ES-I3 (cell line): Measurements from ENCODE around the gene NEXMIF.
"Not testable (repeated sequence)": the region's sequence is repeated elsewhere in the genome, so short reads cannot be mapped to it uniquely, and the experiment has no call there.

ENCODE experiments used
- H3K36me3 ChIP-seq: 2 replicates; pipeline ENCODE4 v1.6.1; 2013; ENCODE audit warnings: mild to moderate bottlenecking, low read length, control low read depth, moderate library complexity; ENCODE audit not compliant: insufficient read depth
- H3K4me1 ChIP-seq: 2 replicates; pipeline ENCODE4 v1.6.1; 2013; ENCODE audit warnings: mild to moderate bottlenecking, control low read depth, low read length; ENCODE audit not compliant: insufficient read depth
- H3K9ac ChIP-seq: 2 replicates; pipeline ENCODE4 v1.6.1; 2013; ENCODE audit warnings: low read depth, mild to moderate bottlenecking, low read length, moderate library complexity
- H3K9me3 ChIP-seq: 2 replicates; pipeline ENCODE4 v1.6.1; 2013; ENCODE audit warnings: mild to moderate bottlenecking, low read length, moderate library complexity; ENCODE audit not compliant: control insufficient read depth, insufficient read depth

Gene NEXMIF

GRCh38 chrX:74865725-74866124, 59.5 kb downstream of the NEXMIF start:
- Histone ChIP-seq H3K9me3 (peaks cover 4% of the 10 kb centered on the region), H3K36me3 (no peaks in the 10 kb centered on the region)

DNA sequence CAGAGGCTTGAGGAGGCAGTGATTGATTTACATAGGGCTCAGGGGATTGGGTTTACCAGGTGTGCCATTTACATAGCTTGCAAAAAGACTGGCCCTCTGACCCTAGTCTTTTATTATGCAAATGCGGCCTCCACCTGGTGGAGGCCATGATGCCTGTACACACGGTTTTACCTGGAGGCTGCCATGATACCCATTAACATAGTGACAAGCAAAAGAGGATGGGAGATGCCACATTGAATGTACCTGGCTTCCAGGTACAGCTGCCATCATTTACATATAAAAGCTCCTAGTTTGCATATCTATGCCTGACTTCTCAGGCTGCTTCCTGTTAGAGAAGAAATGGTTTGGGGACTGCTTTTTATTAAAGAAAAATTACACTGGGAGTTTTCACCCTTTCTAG, 72.0 kb downstream of the NEXMIF start:
- no peaks in the 10 kb centered on the region for H3K4me1 ChIP-seq
- no peak overlapping the region for H3K9ac ChIP-seq
- H3K9me3 ChIP-seq: peaks cover 27% of the 10 kb centered on the region
- no peaks in the 10 kb centered on the region for H3K36me3 ChIP-seq

More at GRCh38 chrX:74865725-74866124, 59.5 kb downstream of the NEXMIF start:
- H3K9ac ChIP-seq: no peak overlapping the region
- H3K4me1 ChIP-seq: no peaks in the 10 kb centered on the region

DNA sequence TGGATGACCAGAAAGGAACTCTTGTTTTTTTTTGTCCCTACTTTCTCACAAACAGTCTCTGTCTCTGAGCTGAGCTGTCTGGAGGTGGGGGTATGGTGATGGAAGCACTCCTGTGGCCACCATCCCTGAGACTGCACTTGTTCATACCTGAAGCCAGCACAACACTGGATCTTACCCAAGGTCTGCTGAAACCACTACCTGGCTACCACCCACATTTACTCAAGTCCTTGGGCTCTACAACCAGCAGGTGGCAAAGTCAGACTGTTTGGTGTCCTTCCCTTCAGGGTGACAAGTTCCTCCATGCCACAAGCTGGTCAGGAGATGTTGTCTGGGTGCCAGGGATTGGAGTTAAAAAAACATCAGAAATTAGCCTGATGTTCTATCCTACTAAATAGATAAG, 89.7 kb downstream of the NEXMIF start:
- H3K36me3 ChIP-seq: no peaks in the 10 kb centered on the region
- H3K9me3 ChIP-seq: no peaks in the 10 kb centered on the region
- H3K4me1 ChIP-seq: no peaks in the 10 kb centered on the region
- H3K9ac ChIP-seq: no peak overlapping the region

DNA sequence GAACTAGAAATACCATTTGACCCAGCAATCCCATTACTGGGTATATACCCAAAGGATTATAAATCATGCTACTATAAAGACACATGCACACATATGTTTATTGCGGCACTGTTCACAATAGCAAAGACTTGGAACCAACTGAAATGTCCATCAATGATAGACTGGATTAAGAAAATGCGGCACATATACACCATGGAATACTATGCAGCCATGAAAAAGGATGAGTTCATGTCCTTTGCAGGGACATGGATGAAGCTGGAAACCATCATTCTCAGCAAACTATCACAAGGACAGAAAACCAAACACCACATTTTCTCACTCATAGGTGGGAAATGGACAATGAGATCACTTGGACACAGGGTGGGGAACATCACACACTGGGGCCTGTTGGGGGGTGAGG, 105.5 kb downstream of the NEXMIF start:
- H3K4me1 ChIP-seq, H3K9ac ChIP-seq, H3K36me3 ChIP-seq, H3K9me3 ChIP-seq: not testable (repeated sequence)

- Histone ChIP-seq H3K4me1 (peaks cover 17% of the 10 kb centered on the region), H3K9me3 (no peaks in the 10 kb centered on the region), H3K9ac (no peak overlapping the region), H3K36me3 (no peaks in the 10 kb centered on the region)
Observed at GRCh38 chrX:74814681-74815080, 110.6 kb downstream of the NEXMIF start.

GRCh38 chrX:74804574-74804973, 120.7 kb downstream of the NEXMIF start:
- Histone ChIP-seq H3K36me3 (no peaks in the 10 kb centered on the region), H3K9me3 (no peaks in the 10 kb centered on the region), H3K4me1 (peaks cover 5% of the 10 kb centered on the region; the same call in 1 of the 2 replicates), H3K9ac (no peak overlapping the region)

DNA sequence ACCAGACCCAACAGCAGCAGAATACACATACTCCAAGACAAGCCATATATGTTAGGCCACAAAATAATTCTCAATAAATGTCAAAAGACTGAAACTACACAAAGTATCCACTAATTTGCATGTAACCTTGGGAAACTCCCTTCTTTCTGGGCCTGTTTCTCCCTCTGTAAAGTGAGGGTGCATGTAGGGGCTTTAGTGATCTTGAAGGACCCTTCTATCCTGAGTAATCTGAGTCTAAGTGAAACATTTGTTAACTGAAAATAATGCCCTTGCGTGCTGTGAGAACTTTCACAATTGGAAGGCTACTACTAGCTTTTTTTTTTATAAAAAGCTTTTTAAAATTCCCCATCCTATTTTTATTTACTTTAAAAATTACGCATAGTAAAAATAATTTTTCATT, 125.2 kb downstream of the NEXMIF start:
- Histone ChIP-seq H3K9ac (no peak overlapping the region), H3K9me3 (no peaks in the 10 kb centered on the region), H3K36me3 (no peaks in the 10 kb centered on the region), H3K4me1 (peaks cover 3% of the 10 kb centered on the region; the same call in 1 of the 2 replicates)

DNA sequence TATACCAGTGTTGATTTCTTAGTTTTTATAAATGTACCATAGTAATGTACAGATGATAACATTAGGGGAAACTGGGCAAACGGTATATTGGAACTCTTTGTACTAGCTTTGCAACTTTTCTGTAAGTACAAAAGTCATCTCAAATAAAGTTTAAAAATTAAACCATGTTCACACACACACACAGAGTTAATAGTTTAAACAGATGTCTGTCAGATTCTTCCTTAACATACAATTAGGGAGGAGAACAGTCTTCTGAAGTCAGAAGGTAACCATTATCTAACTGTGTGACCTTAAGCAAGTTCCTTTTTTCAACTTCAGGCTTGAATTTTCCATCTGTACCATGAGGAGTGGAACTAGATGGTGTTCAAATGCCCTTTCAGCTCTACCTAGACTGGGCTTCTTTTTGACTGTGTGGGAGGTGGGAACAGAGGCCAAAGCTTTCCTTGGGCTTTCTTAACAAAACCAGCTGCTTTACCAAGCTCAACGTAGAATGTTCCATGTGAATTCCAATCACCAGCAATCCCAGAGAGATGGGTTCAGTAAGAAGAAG, 127.8 kb downstream of the NEXMIF start:
- Histone ChIP-seq H3K9me3 (no peaks in the 10 kb centered on the region), H3K9ac (no peak overlapping the region)

GRCh38 chrX:74788545-74789086, 136.6 kb downstream of the NEXMIF start:
- Histone ChIP-seq H3K36me3 (no peaks in the 10 kb centered on the region), H3K9me3 (no peaks in the 10 kb centered on the region), H3K9ac (no peak overlapping the region), H3K4me1 (no peaks in the 10 kb centered on the region)

More for the DNA sequence above, 127.8 kb downstream of the NEXMIF start:
- H3K36me3 ChIP-seq: no peaks in the 10 kb centered on the region
- no peaks in the 10 kb centered on the region for H3K4me1 ChIP-seq

DNA sequence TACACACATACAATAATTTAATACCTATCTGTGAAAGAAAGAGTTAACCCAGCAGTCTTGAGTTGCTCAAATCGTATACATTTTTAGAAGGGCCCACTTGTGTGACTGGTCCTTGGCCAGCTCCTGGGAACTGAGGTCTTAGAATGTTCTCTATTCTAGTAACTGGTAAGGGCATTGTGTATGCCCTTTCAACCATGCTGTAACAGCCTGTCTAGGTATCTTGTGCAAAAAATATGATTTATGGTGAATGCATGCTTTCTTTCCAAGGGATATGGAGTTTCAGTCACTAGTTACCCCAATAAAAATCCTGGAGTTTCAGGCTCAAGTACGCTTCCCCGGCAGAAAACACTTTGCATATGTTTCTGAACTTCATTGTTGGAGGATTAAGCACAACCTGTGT, 140.6 kb downstream of the NEXMIF start:
- Histone ChIP-seq H3K4me1 (no peaks in the 10 kb centered on the region), H3K9ac (no peak overlapping the region), H3K9me3 (no peaks in the 10 kb centered on the region), H3K36me3 (no peaks in the 10 kb centered on the region)

GRCh38 chrX:74781507-74782034, 143.7 kb downstream of the NEXMIF start:
- Histone ChIP-seq H3K9me3 (no peaks in the 10 kb centered on the region), H3K9ac (no peak overlapping the region), H3K36me3 (no peaks in the 10 kb centered on the region), H3K4me1 (no peaks in the 10 kb centered on the region)

DNA sequence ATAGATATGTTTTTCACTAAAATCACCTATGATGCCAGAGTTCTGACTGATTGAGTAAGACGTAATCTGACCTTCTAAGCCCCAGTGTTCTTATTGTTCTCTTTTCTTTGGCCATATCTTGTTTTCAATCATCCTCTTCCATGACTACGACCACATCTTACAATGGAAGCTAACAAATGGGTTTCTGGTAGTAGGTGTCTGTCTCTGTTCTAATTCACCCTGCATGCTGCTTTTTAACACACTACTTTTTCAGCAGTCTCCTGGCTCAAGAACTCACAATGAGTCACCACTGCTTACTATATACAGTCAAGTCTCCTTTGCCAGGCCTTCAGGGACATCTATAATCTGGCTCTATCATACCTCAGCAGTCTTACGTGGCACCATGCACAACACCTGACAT, 146.1 kb downstream of the NEXMIF start:
- H3K9ac ChIP-seq: no peak overlapping the region
- H3K9me3 ChIP-seq: no peaks in the 10 kb centered on the region
- H3K36me3 ChIP-seq: no peaks in the 10 kb centered on the region
- no peaks in the 10 kb centered on the region for H3K4me1 ChIP-seq

GRCh38 chrX:74774988-74775387, 150.3 kb downstream of the NEXMIF start:
- no peak overlapping the region for H3K9ac ChIP-seq
- H3K9me3 ChIP-seq: no peaks in the 10 kb centered on the region
- H3K4me1 ChIP-seq: no peaks in the 10 kb centered on the region
- H3K36me3 ChIP-seq: no peaks in the 10 kb centered on the region

GRCh38 chrX:74736450-74736849, 188.8 kb downstream of the NEXMIF start:
- H3K36me3 ChIP-seq: no peaks in the 10 kb centered on the region
- no peaks in the 10 kb centered on the region; the same call in 1 of the 2 replicates for H3K9me3 ChIP-seq
- no peaks in the 10 kb centered on the region for H3K4me1 ChIP-seq
- H3K9ac ChIP-seq: no peak overlapping the region

- Histone ChIP-seq H3K36me3 (no peaks in the 10 kb centered on the region), H3K4me1 (no peaks in the 10 kb centered on the region)
Observed at GRCh38 chrX:74705269-74705668, 220.0 kb downstream of the NEXMIF start.

More at GRCh38 chrX:74705269-74705668, 220.0 kb downstream of the NEXMIF start:
- Histone ChIP-seq H3K9me3 (no peaks in the 10 kb centered on the region), H3K9ac (no peak overlapping the region)
